Ovary (tissue), 9 donors: ENCODE data around the gene CCDC51. TPM values are rescaled to one million over a fixed set of nuclear protein-coding genes. Genes with fewer than 3 reads are reported as not detected.

ENCODE experiments used
- DNase-seq, 5 donors: peaks; one replicate each; pipeline ENCODE4 v3.0.0-alpha.2; 2019 to 2020
- H3K27ac ChIP-seq, 2 donors: fragments of 200-600 bp; one replicate each; pipeline versions ENCODE4 v1.5.1 to v1.8.0; 2019 to 2022
- H3K27me3 ChIP-seq: fragments of 200-600 bp; one replicate; pipeline ENCODE4 v1.8.0; 2022
- H3K36me3 ChIP-seq: fragments of 200-600 bp; sonication (generic); one replicate; pipeline ENCODE4 v1.5.1; 2019
- H3K4me1 ChIP-seq: one replicate; pipeline ENCODE4 v1.8.1; 2013; ENCODE audit warnings: mild to moderate bottlenecking, moderate library complexity; ENCODE audit not compliant: insufficient read depth
- H3K4me3 ChIP-seq: fragments of 200-600 bp; sonication (generic); one replicate; pipeline ENCODE4 v1.5.1; 2017
- H3K9me3 ChIP-seq, 2 donors: fragments of 200-600 bp in 1 of 2; sonication (generic) in 1 of 2; one replicate each; pipeline versions ENCODE4 v1.5.1 to v1.8.1; 2013 to 2019; ENCODE audit warnings: mild to moderate bottlenecking in 1 of 2, moderate library complexity in 1 of 2
- EP300 ChIP-seq: sonication (generic); formaldehyde crosslinking; IDR thresholded peaks from one replicate; pipeline ENCODE4 v1.6.1; 2017; ENCODE audit warnings: antibody characterized with exemption
- POLR2A ChIP-seq: fragments of 450-650 bp; IDR thresholded peaks from one replicate; pipeline ENCODE4 v1.6.1; 2017; ENCODE audit warnings: antibody characterized with exemption, mild to moderate bottlenecking, moderate library complexity
- WGBS, 3 donors: extraction: QIAGEN DNeasy Blood & Tissue Kit in 1 of 3; methylation state at CpG; one replicate each; pipeline versions ENCODE4 v1.1.5 to v1.1.7; 2013 to 2017; 5-methylcytosine and 5-hydroxymethylcytosine counted together
- intact Hi-C, 4 donors: fragments of 100-400 bp; cut with DNase I; formaldehyde crosslinking; loops; one replicate each; pipeline versions ENCODE4 v1.11.0 to v1.15.1; 2022 to 2023
- polyA plus RNA-seq, 2 donors: library from polyadenylated mRNA; stranded (reverse); fragments of 200-250 nt in 1 of 2; fragments of 350-450 nt in 1 of 2; fragmentation: Illumina TruSeq in 1 of 2; extraction: RNeasy Lipid Tissue Mini Kit (QIAGEN cat#74804) in 1 of 2; gene quantifications; one replicate each; pipeline ENCODE4 v1.2.3, GENCODE V29; 2013 to 2014
- total RNA-seq, 7 donors: library from RNA; depleted of rRNA in 2 of 7; stranded (reverse); fragments of >200 nt in 2 of 7; fragmentation: NEBNext Ultra II Directional in 3 of 7; extraction: Animal tissue kit (Norgen Biotek cat#: 25700) in 3 of 7; gene quantifications; one replicate each; pipeline versions ENCODE4 v1.1.0 to v1.2.4, GENCODE V29; 2016 to 2023
- TF ChIP-seq, protein P1 (sequence below), 3 donors: fragments of 450-650 bp in 2 of 3; fragments of 200-600 bp in 1 of 3; IDR thresholded peaks; one replicate each; pipeline versions ENCODE4 v1.5.1 to v1.8.0; 2016 to 2022; ENCODE audit warnings: antibody characterized with exemption in 3 of 3, mild to moderate bottlenecking in 1 of 3
- donor health status: DM: no; HTN: no; CAD: no; lungs with moderate emphysema.
- donor health status: DM: no; HTN: no; CAD: no.
- donor health status: Bipolar disorder and iron deficiency.
- donor health status: DM: yes; HTN: yes; CAD: no.
- donor health status: DM: no; HTN: no; CAD: no.
- donor health status: DM: yes; HTN: yes; CAD: no.

The CCDC51 gene
- total and polyA plus RNA-seq, 9 donors = 6.3 to 9.9 (median 7.7) TPM

DNA sequence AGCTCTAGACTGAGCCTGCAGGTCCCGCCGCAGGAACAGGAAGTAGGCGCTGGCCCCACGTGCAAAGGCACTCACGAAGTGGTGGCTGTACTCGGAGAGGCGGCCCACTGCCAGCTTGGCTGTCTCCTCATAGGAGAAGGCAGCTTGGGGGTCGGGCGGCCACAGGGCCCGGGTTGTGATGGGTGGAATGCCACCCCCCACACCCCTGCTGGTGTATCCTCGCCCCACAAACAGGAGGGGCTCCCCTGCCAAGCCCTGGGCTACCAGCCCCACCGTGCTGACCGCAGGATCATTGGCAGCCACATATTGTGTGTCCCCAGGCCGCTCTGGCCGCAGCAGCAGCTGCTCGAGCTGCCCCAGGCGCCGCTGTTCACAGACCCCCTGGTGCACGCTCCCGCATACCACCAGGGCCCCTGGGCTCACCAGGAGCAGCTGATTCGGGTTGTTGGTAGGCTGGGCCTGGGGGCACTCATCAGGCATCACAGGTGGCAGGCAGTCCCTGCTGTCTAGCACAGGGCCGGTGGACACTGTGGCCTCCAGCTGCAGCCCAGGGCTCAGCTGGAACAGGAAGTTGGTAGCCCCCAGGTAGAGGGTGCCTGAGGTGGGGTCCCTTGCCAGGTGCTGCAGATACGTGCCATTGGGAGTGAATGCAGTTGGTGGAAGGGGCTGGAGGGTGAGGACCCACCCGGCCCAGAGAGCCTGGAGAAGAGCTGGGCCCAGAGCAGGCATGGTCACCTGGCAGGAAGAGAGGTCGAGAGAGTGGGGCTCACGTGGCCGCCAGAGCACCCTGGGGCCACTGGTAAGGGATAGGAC, 15.8 kb downstream of the CCDC51 start:
- H3K4me1 ChIP-seq = peaks cover 40% of the 10 kb centered on the region
- H3K27ac ChIP-seq = no peak overlapping the region
- no peaks in the 10 kb centered on the region for H3K27me3 ChIP-seq
- intact Hi-C loops = no loop called here
- no peak overlapping the region for H3K4me3 ChIP-seq
- no peak for TF ChIP-seq POLR2A
- TF ChIP-seq, protein P1, sequence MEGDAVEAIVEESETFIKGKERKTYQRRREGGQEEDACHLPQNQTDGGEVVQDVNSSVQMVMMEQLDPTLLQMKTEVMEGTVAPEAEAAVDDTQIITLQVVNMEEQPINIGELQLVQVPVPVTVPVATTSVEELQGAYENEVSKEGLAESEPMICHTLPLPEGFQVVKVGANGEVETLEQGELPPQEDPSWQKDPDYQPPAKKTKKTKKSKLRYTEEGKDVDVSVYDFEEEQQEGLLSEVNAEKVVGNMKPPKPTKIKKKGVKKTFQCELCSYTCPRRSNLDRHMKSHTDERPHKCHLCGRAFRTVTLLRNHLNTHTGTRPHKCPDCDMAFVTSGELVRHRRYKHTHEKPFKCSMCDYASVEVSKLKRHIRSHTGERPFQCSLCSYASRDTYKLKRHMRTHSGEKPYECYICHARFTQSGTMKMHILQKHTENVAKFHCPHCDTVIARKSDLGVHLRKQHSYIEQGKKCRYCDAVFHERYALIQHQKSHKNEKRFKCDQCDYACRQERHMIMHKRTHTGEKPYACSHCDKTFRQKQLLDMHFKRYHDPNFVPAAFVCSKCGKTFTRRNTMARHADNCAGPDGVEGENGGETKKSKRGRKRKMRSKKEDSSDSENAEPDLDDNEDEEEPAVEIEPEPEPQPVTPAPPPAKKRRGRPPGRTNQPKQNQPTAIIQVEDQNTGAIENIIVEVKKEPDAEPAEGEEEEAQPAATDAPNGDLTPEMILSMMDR (IDR thresholded peaks at IDR 0.05) = no peak
- no peak for TF ChIP-seq EP300
- 90% methylated on average over 21 to 27 of the region's 27 CpGs for WGBS, 3 donors
- no peaks in the 10 kb centered on the region for H3K9me3 ChIP-seq
- DNase-seq = no peak
- H3K36me3 ChIP-seq = no peaks in the 10 kb centered on the region

DNA sequence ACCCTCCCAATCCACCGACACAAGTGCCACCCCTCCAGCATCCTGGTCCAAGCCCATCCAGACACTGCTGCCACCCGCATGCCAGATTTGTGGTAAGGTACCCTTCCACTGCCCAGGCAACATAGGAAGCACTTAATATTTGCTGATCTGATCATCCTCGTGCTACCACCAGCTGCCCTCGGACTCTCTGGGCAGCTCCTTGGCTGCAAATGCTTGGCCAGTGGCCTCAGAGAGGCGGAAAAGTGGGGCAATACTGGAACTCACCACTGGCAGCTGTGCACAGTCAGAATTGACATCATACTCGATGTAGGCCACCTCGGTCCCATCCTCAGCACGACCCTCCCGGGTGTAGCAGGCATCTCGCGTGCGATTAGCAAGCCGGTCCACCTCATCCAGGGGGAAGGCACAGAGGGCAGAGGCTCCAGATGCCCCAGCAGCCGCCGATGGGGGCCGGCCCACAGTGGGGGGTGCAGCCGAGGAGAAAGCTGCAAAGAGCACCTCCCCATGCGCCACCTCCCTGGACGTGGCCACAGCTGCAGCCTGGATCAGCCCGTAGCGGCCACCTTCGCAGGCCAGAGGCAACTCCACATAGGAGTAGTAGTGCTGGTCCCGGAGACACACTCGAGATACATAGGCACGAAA, 16.6 kb downstream of the CCDC51 start:
- Histone ChIP-seq H3K4me1 (peaks cover 39% of the 10 kb centered on the region), H3K4me3 (no peak overlapping the region), H3K27ac (no peak overlapping the region), H3K36me3 (no peaks in the 10 kb centered on the region), H3K27me3 (no peaks in the 10 kb centered on the region), H3K9me3 (no peaks in the 10 kb centered on the region)
- TF ChIP-seq, protein P1 (IDR thresholded peaks at IDR 0.05) = no peak
- no peak for TF ChIP-seq POLR2A
- no peak for TF ChIP-seq EP300
- WGBS, 3 donors = 86 to 93% (median 89%) methylated on average over 24 to 25 of the region's 25 CpGs
- DNase-seq = no peak
- intact Hi-C loops = no loop called here

DNA sequence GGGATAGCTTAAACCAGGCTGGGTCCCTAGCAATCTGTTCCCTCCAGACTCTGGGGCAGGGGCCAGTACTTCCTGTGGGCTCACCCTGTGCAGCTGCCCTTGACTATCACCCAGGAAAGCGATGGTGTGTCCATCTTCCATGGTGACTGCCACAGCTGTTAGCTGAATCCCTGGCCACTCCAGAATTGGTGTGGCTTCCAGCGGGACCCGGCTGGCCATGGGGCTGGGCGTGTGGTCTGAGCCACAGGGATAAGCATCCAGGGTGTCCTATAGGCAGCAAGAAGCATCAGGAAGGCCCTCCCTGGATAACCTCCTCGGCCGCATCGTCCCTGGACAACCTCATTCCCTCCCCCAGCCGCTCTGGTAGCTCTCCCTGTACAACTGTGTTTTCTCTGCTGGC, 17.2 kb downstream of the CCDC51 start:
- intact Hi-C loops = no loop called here
- Histone ChIP-seq H3K9me3 (no peaks in the 10 kb centered on the region), H3K36me3 (no peaks in the 10 kb centered on the region), H3K4me3 (no peak overlapping the region), H3K27ac (no peak overlapping the region), H3K27me3 (no peaks in the 10 kb centered on the region), H3K4me1 (peaks cover 33% of the 10 kb centered on the region)
- DNase-seq = no peak
- no peak for TF ChIP-seq POLR2A
- no peak for TF ChIP-seq EP300
- TF ChIP-seq, protein P1 (IDR thresholded peaks at IDR 0.05) = no peak
- WGBS, 3 donors = 81 to 83% (median 83%) methylated on average over 8 of the region's 8 CpGs

DNA sequence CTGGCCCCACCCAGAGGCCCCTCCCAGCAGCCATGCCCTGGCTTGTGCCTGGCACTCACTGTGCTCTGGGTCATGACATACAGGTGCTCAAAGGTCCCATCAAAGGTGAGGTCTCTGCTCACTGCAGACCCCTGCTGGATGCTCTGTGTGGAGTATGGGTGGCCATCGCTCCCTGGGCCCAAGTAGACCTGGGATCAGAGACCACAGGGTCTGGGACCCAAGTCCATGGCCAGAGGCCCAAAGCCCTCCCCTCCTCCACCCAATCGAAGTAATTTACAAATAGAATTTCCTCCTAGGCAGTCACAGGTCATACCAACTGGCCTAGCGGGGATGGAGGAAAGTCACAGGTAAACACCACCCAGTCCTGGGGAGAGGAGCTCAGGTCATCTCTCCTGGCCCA, 17.6 kb downstream of the CCDC51 start:
- no peak overlapping the region for H3K27ac ChIP-seq
- no peaks in the 10 kb centered on the region for H3K9me3 ChIP-seq
- no peak for DNase-seq
- WGBS, 3 donors = 83 to 100% (median 89%) methylated on average over 3 of the region's 3 CpGs
- peaks cover 29% of the 10 kb centered on the region for H3K4me1 ChIP-seq
- TF ChIP-seq EP300 = no peak
- no peak for TF ChIP-seq POLR2A
- TF ChIP-seq, protein P1 (IDR thresholded peaks at IDR 0.05) = no peak
- intact Hi-C loops = no loop called here
- H3K27me3 ChIP-seq = no peaks in the 10 kb centered on the region
- no peaks in the 10 kb centered on the region for H3K36me3 ChIP-seq
- no peak overlapping the region for H3K4me3 ChIP-seq
